GM19438 (cell line): ENCODE data around the gene PDIA6.
"Not testable (repeated sequence)": the region's sequence is repeated elsewhere in the genome, so short reads cannot be mapped to it uniquely, and the experiment has no call there.

Experiments
- ATAC-seq: cut with Tn5 transposase; IDR thresholded peaks from one replicate; pipeline ENCODE4 v1.9.1; 2021; ENCODE audit warnings: low read depth; ENCODE audit not compliant: unreplicated experiment

The PDIA6 gene

GRCh38 chr2:10811517-10811916 lies 1.1 kb downstream of the PDIA6 start:
- no peak for ATAC-seq

GRCh38 chr2:10810202-10811161 lies 2.1 kb downstream of the PDIA6 start:
- ATAC-seq = peak; percentile 30

GRCh38 chr2:10806543-10806942 lies 6.0 kb downstream of the PDIA6 start:
- no peak for ATAC-seq

- ATAC-seq = not testable (repeated sequence)
These were observed 6.6 kb downstream of the PDIA6 start for GRCh38 chr2:10805990-10806389.

- no peak for ATAC-seq
These were observed 9.9 kb downstream of the PDIA6 start for GRCh38 chr2:10802657-10803056.

DNA sequence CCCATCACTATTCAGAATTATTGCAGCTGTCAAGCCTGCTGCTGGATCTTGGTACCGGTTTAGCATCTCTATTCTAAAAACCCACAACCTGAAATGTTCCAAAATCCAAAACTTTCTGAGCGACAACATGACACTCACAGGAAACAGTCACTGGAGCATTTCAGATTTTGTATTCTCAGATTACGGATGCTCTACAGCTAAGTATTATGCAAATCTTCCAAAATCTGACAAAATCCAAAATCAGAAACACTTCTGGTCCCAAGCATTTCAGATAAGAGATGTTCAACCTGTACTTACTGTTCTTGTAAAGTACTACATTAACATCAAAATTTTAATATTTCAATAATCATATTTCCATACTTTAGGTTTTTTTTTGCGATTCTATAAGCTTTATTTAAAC lies 12.4 kb downstream of the PDIA6 start:
- ATAC-seq = no peak

GRCh38 chr2:10798783-10799182 lies 13.8 kb downstream of the PDIA6 start:
- no peak for ATAC-seq

- no peak for ATAC-seq
These were observed 15.9 kb downstream of the PDIA6 start for GRCh38 chr2:10796703-10797102.

DNA sequence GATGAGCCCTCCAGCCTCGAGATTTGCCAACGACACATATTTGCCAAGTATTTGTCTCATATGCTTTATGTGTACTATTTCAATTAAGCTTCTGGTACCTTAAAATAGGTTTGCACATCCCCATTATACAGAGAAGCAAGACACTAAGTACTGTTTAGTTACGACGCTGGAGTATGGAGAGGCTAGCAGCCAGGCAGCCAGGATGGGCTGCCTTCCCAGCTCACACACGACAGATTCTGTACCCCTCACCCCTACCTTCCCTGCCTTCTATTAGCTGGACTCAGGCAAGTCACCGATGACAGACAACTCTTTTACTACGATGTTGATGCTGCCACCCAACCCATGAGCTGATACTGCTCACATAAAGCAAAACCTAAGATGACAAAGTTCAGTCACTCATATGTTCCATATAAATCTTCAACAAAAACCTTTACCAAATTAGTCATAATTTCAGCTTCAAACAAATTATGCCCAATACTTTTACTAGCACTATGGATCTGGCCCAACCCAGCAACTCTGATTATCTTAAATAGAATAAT lies 17.0 kb downstream of the PDIA6 start:
- no peak for ATAC-seq

DNA sequence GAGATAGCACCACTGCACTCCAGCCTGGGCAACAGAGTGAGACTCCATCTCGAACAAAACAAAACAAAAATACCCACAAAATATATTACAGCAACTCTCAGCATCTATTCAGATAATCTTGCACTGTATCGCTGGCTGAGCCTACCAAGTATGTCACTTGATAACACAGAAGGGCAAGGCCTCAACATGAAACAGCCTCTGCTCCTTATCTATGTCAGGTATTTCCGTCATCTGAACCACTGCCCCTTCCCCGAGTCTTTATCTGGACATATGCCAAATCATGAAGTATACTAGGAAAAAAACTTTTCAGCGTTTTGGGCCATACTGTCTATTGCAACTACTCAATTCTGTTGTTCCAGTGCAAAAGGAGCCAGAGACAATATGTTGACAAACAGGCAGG lies 17.7 kb downstream of the PDIA6 start:
- no peak for ATAC-seq

DNA sequence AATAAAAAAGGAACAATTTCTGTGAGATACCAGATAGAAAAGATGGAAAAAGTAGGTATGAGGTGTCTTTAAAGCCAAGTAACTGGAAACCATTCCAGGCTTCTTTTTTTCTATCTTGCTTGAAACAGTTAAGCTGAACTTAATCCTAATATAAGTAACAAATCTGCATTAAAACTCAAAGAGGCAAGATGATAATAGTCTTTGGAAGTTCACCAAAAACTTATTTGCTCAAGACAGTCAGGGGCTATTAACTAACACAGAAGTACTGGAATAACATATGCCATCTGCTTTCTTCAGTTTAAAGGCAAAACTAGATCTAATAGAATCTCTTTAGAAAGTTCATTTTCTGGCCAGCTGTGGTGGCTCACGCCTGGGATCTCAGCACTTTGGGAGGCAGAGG lies 18.8 kb downstream of the PDIA6 start:
- ATAC-seq = no peak

- no peak for ATAC-seq
These were observed 19.8 kb downstream of the PDIA6 start for GRCh38 chr2:10792660-10793400.

GRCh38 chr2:10792001-10792634 lies 20.5 kb downstream of the PDIA6 start:
- no peak for ATAC-seq

- ATAC-seq = peak; percentile 93
These were observed 22.2 kb downstream of the PDIA6 start for GRCh38 chr2:10790228-10790973.

DNA sequence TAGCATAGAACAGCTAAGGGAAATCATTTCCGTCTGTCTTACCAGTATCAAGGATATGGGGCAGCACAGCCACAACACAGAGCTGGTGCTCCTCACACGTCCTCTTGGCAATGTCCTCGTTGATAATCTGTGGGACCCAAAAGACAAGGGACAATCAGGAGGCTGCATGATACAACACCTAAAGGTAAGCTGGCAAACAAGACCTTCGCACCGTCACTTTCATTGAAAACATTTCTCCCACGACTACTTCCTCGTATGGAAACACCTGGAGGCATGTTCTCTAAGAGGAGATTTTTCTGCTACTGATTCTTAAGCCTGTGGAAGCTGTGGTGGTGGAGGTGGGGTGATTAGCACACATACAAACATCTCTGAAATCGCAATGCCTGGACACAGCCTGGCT lies 23.7 kb downstream of the PDIA6 start:
- no peak for ATAC-seq

- no peak for ATAC-seq
These were observed 25.2 kb downstream of the PDIA6 start for GRCh38 chr2:10787176-10787968.

GRCh38 chr2:10786240-10786982 lies 26.2 kb downstream of the PDIA6 start:
- ATAC-seq = no peak

DNA sequence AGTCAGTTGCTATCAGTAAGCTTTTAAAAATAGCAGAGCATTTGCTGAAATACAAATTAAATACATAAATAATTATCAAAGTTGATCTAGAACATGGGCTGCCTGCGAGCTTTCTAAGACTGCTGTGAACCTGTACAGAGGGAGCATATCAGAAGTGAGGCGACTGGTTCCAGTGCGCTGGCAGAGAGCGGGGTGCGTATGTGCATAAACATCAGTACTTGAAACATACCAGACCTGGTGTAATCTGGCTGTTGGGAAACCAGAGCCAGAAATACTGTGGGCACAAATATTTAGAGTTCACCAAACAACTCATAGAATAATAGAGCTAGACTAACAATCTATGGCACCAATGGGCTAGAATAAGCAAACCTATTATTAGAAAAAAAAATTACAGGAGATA lies 27.3 kb downstream of the PDIA6 start:
- ATAC-seq = no peak

GRCh38 chr2:10784719-10785118 lies 27.9 kb downstream of the PDIA6 start:
- ATAC-seq = no peak
